Neural cell (in vitro differentiated cells): ENCODE measurements around the gene NOTUM.

Source experiments
- CTCF ChIP-seq: fragments of 450-650 bp; IDR thresholded peaks from 2 replicates; pipeline ENCODE4 v1.5.1; 2014; ENCODE audit warnings: antibody characterized with exemption, mild to moderate bottlenecking, moderate library complexity; ENCODE audit not compliant: poor library complexity, severe bottlenecking
- REST ChIP-seq: IDR thresholded peaks from 2 replicates; pipeline ENCODE4 v1.6.1; 2012; ENCODE audit warnings: borderline replicate concordance
- SMC3 ChIP-seq: fragments of 450-650 bp; conservative IDR thresholded peaks from 2 replicates; pipeline ENCODE4 v1.6.1; 2014; ENCODE audit warnings: antibody characterized with exemption, mild to moderate bottlenecking, moderate library complexity; ENCODE audit not compliant: poor library complexity

- TF ChIP-seq CTCF (no peak), SMC3 (no peak), REST (no peak)
These were observed 47.4 kb upstream of the NOTUM start for GRCh38 chr17:82008258-82008940.
